Measurements from ENCODE around the gene SEL1L3. TPM values are rescaled to one million over a fixed set of nuclear protein-coding genes. Genes with fewer than 3 reads are reported as not detected.
A peak's percentile ranks its signal among the peaks of the same experiment; 100 is the strongest.

The SEL1L3 gene
- total RNA-seq, 1 donor from 2014 or later, result 3.2 TPM

DNA sequence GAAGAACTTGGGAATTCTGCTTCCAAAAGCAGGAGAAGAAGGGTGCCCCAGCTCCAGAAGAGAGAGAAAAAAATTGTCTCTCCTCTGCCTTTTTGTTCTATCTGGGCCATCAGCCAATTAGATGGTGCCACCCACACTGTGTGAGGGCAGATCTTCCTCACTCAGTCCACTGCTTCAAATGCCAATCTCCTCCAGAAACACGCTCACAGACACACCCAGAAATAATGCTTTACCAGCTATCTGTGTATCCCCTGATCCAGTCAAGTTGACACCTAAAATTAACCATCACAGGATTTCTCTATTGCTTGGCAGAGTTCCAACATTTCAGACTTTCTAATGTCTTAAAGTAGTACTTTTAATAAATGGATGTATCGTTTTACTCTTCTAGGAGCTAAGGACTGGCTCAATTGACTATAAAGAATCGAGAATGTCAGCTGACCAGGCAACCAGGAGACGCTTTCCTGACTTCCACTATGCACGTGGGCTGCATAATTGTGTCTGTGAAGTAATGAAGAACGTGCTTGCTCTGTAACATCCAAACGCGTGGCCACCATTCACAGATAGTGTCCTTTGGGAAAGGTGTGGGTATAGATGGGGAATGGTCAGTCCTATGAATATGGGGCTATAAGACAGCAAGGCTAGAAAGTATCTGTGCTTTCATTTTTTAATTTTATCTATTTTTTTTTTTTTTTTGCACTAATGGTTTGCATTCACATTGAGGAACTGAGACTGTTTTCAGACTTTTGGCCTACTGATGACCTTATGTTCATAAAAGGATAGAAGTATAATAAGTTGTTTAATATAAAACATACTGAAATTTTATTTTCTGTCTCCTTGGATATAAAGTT lies 41.3 kb upstream of the SEL1L3 start:
- no peaks in the 10 kb centered on the region for H3K27me3 ChIP-seq (ENCODE audit: low read depth)
- peaks cover 8% of the 10 kb centered on the region for H3K4me1 ChIP-seq
- no peak for DNase-seq
- no peaks in the 10 kb centered on the region for H3K9me3 ChIP-seq (replicated peaks)
- H3K4me3 ChIP-seq, result no peak overlapping the region
- TF ChIP-seq, protein P1, sequence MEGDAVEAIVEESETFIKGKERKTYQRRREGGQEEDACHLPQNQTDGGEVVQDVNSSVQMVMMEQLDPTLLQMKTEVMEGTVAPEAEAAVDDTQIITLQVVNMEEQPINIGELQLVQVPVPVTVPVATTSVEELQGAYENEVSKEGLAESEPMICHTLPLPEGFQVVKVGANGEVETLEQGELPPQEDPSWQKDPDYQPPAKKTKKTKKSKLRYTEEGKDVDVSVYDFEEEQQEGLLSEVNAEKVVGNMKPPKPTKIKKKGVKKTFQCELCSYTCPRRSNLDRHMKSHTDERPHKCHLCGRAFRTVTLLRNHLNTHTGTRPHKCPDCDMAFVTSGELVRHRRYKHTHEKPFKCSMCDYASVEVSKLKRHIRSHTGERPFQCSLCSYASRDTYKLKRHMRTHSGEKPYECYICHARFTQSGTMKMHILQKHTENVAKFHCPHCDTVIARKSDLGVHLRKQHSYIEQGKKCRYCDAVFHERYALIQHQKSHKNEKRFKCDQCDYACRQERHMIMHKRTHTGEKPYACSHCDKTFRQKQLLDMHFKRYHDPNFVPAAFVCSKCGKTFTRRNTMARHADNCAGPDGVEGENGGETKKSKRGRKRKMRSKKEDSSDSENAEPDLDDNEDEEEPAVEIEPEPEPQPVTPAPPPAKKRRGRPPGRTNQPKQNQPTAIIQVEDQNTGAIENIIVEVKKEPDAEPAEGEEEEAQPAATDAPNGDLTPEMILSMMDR (IDR thresholded peaks at IDR 0.05; ENCODE audit: borderline replicate concordance), result no peak
- no peaks in the 10 kb centered on the region for H3K36me3 ChIP-seq
- intact Hi-C loops (cut with micrococcal nuclease), result no loop called here
- no peak overlapping the region for H3K27ac ChIP-seq (replicated peaks)

DNA sequence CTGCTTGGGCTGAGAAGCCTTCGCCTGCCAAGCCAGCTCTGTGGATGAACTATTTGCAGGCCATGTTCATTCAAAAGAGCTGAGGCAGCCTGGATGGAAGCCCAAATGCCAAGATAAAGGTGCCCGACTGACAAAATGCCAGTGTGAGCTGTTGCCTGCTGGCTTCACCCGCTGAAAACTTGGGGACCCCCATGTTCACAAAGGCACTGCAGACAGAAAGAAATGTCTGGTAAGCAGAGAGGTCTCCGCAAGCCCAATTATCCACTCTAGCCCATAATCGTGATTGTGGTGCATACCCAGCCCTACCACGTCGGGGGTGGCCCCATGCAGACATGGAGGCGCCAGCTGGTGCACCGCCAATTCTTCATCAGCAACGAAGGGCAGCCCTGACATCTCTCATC lies 38.2 kb upstream of the SEL1L3 start:
- no peak overlapping the region for H3K27ac ChIP-seq (replicated peaks)
- peak overlapping the region; percentile 32 for H3K4me3 ChIP-seq
- TF ChIP-seq, protein P1 (IDR thresholded peaks at IDR 0.05; ENCODE audit: borderline replicate concordance), result no peak
- H3K4me1 ChIP-seq, result peaks cover 8% of the 10 kb centered on the region
- H3K9me3 ChIP-seq (replicated peaks), result no peaks in the 10 kb centered on the region
- H3K36me3 ChIP-seq, result no peaks in the 10 kb centered on the region
- peak; percentile 26 for DNase-seq
- no peaks in the 10 kb centered on the region for H3K27me3 ChIP-seq (ENCODE audit: low read depth)
- intact Hi-C loops (cut with micrococcal nuclease), result no loop called here

DNA sequence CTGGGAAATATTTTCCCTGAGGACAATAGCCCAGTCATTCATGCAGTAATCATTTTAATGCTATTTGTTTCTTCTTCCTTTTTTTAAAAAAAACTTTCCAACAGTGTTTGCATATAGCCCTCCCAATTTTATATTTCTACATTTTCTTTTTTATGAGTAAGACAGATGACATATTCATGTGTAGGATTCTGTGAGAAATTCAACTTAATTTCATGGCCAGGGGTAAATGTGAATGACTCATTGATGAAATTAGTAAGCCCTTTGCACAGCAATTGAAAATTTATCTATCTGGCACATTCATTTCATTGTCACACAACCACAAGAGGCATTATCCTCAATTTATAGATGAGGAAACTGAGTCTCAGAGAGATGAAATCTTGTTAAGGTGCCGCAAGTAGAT lies 37.5 kb upstream of the SEL1L3 start:
- no peaks in the 10 kb centered on the region for H3K9me3 ChIP-seq (replicated peaks)
- TF ChIP-seq, protein P1 (IDR thresholded peaks at IDR 0.05; ENCODE audit: borderline replicate concordance), result no peak
- H3K27me3 ChIP-seq (ENCODE audit: low read depth), result no peaks in the 10 kb centered on the region
- H3K27ac ChIP-seq (replicated peaks), result no peak overlapping the region
- H3K4me3 ChIP-seq, result no peak overlapping the region
- intact Hi-C loops (cut with micrococcal nuclease), result no loop called here
- DNase-seq, result no peak
- no peaks in the 10 kb centered on the region for H3K36me3 ChIP-seq
- H3K4me1 ChIP-seq, result peaks cover 8% of the 10 kb centered on the region

DNA sequence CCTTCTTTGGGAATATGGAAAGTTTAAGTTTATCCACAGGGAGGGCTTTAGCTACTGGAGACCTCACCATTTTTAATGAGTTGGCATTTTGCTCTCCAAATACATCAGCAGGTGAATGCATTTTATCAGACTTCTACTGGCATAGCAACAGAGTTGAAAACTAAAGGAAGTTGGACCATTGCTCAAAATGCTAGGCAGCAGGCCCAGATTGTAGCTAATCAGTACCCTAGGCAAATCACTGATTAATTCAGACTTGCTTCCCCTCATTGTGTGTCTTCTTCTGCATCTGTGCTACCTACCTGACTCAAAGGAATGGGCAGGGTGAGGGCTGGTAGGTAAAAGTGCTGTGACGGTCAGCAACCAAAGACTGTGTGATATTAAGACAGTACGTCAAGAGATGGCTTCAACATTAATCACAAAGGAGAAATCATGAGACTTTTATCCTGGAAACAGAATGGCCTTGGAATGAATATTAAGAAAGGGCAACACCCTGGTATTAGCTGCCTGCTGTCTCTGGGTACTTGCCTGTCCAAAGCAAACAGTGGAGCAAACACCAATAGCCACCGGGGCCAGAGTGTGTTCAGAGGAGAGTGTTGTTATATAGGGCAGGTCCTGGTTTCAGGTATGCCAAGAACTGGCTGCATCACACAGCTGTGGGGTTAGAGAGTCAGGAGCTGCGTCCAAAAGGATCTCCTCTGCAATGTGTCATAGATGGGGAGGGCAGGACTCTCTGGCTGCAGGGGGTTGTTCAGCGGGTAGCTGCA lies 34.2 kb upstream of the SEL1L3 start:
- Histone ChIP-seq H3K27me3 (ENCODE audit: low read depth) (no peaks in the 10 kb centered on the region), H3K4me1 (peaks cover 8% of the 10 kb centered on the region), H3K36me3 (no peaks in the 10 kb centered on the region), H3K27ac (replicated peaks) (no peak overlapping the region), H3K9me3 (replicated peaks) (no peaks in the 10 kb centered on the region), H3K4me3 (no peak overlapping the region)
- TF ChIP-seq, protein P1 (IDR thresholded peaks at IDR 0.05; ENCODE audit: borderline replicate concordance), result no peak
- intact Hi-C loops (cut with micrococcal nuclease), result no loop called here
- DNase-seq, result no peak

DNA sequence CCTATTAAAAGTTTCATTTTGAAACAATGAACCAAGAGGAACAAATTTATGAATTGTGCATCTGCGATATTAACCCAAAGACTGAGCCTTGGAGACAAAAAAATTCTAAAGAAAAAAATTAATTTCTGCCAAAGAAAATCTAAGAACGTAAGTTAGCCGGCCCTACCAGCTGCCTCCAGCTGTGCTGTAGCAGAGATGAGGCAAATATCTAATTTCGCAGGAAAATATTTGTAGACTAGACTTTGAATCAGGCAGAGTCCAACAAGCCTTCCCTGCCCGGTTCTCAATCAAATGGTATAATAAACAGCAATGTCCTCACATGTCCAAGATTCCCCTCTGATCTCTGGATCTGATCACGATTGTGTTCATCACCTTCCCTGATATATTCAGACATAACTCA lies 30.0 kb upstream of the SEL1L3 start:
- DNase-seq, result peak; percentile 59
- Histone ChIP-seq H3K27me3 (ENCODE audit: low read depth) (no peaks in the 10 kb centered on the region), H3K27ac (replicated peaks) (peak overlapping the region; percentile 32), H3K36me3 (no peaks in the 10 kb centered on the region), H3K9me3 (replicated peaks) (no peaks in the 10 kb centered on the region), H3K4me1 (peaks cover 3% of the 10 kb centered on the region), H3K4me3 (no peak overlapping the region)
- TF ChIP-seq, protein P1 (IDR thresholded peaks at IDR 0.05; ENCODE audit: borderline replicate concordance), result no peak
- intact Hi-C loops (cut with micrococcal nuclease), result no loop called here
